Left lobe of liver (tissue), 2 donors: ENCODE results near the gene CNOT8. TPM values are rescaled to one million over a fixed set of nuclear protein-coding genes. Genes with fewer than 3 reads are reported as not detected.
"Not testable (repeated sequence)": the region's sequence is repeated elsewhere in the genome, so short reads cannot be mapped to it uniquely, and the experiment has no call there.

Experiments used
- ATAC-seq: fragments of 200-7000 bp; cut with Tn5 transposase; one replicate; pipeline ENCODE4 v1.9.1; 2020; ENCODE audit warnings: mild to moderate bottlenecking, moderate library complexity
- DNase-seq: peaks from one replicate; pipeline ENCODE4 v3.0.0-alpha.2; 2020; ENCODE audit warnings: low spot score
- total RNA-seq: library from RNA; stranded (reverse); gene quantifications from one replicate; pipeline ENCODE4 v1.2.1, GENCODE V29; 2021
- donor health status: DM: no; HTN: no; CAD: no; lungs with moderate emphysema.
- donor health status: DM: no; HTN: yes; CAD: no.

CNOT8 gene
- total RNA-seq = 18.0 TPM

DNA sequence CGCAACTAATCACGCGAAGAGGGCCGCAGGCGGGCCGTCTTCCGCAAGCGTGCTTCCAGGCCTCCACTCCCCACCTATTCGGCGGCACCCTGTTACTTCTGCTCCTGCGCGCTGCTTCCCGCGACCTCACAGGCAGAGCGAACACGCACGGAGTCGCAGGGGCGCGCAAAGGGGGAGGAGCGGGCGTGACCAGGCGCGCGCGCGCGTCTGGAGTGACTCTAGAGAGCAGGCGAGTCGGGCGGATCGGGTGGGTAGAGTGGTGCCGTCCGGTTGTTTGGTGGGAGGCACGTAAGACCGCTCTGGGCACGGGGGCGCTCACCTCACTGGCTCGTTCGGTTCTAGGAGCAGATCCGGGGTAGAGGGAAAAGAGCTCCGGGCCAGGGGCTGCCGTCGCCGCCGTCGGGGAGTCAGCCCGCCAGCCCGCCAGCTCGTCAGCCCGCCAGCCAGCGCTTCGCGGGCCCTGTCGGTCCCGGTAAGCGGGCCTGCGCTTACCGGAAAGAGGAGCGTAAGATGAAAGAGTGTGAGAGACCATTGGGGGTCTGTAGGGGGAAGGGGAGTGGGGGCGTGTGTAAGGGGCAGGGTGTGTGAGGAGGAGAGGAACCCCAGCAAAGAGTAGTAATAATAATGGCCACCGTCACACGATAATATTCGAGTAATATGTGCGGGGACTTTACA, at the start of gene CNOT8:
Gene CNOT8 (plus strand): TSS at position 331 of the 675 bp plus-strand sequence. CDS start 4,652 bp downstream, outside the sequence.
- DNase-seq = peak; percentile 99
- peak; percentile 85 for ATAC-seq

GRCh38 chr5:154811239-154811638, 47.2 kb upstream of the CNOT8 start:
- DNase-seq = no peak
- ATAC-seq = peak; percentile 68

GRCh38 chr5:154811653-154812465, 46.6 kb upstream of the CNOT8 start:
- ATAC-seq = peak; percentile 74
- DNase-seq = peak; percentile 63

DNA sequence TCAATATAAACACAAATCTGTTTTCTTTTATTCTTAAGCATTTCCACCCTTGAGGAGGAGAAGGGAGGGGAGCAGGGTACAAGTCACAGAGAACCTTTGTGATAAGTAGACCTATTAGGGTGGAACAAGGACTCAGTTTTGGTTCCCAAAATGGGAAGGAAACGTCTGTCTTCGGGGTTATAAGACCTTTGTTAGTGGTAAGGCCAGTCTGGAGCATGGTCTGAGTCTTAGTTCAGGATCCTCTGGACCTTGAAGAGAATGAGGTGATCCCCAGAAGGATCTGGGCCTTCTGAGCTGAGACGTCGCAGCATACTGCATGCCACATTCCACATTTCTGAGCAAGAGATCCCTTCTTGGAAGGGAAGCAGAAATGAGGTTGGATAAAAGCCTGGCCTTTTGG, 45.3 kb upstream of the CNOT8 start:
- ATAC-seq (no peak), DNase-seq (no peak)

GRCh38 chr5:154813736-154814135, 44.7 kb upstream of the CNOT8 start:
- no peak for ATAC-seq
- no peak for DNase-seq

- DNase-seq (no peak), ATAC-seq (no peak)
Measured at GRCh38 chr5:154815025-154815424, 43.4 kb upstream of the CNOT8 start.

GRCh38 chr5:154815684-154816247, 42.7 kb upstream of the CNOT8 start:
- DNase-seq = peak; percentile 66
- peak; percentile 78 for ATAC-seq

GRCh38 chr5:154816891-154817492, 41.4 kb upstream of the CNOT8 start:
- DNase-seq (no peak), ATAC-seq (no peak)

GRCh38 chr5:154817815-154818214, 40.6 kb upstream of the CNOT8 start:
- DNase-seq (no peak), ATAC-seq (no peak)

- DNase-seq = no peak
Measured at GRCh38 chr5:154818471-154819116, 39.8 kb upstream of the CNOT8 start.

GRCh38 chr5:154819546-154819945, 38.9 kb upstream of the CNOT8 start:
- DNase-seq = no peak

More at GRCh38 chr5:154818471-154819116, 39.8 kb upstream of the CNOT8 start:
- ATAC-seq = no peak

GRCh38 chr5:154820383-154820782, 38.0 kb upstream of the CNOT8 start:
- ATAC-seq (no peak), DNase-seq (no peak)

More at GRCh38 chr5:154819546-154819945, 38.9 kb upstream of the CNOT8 start:
- ATAC-seq = no peak

GRCh38 chr5:154822896-154823295, 35.5 kb upstream of the CNOT8 start:
- not testable (repeated sequence) for DNase-seq, ATAC-seq

- DNase-seq = no peak
- peak; percentile 6 for ATAC-seq
Measured at GRCh38 chr5:154823605-154824004, 34.8 kb upstream of the CNOT8 start.

DNA sequence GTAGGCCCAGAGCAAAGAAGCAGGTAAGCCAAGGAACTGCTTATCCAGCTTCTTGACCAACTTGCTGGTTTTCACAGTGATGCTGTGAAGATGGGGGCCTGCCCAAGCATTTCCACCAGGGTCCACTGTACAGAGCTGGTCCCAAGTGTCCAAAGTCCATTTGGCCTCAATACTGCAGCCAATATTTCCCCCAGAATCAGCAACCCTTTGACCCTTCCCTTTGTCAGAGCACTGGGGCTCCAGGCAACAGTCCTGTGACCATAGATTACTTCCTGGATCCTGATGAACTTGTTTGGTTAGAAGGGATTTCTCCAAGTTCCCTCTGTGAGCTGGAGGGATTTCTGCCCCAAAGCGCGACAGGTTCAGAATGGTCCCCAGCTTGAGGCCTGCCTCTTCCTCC, 34.4 kb upstream of the CNOT8 start:
- ATAC-seq = peak; percentile 47
- no peak for DNase-seq

DNA sequence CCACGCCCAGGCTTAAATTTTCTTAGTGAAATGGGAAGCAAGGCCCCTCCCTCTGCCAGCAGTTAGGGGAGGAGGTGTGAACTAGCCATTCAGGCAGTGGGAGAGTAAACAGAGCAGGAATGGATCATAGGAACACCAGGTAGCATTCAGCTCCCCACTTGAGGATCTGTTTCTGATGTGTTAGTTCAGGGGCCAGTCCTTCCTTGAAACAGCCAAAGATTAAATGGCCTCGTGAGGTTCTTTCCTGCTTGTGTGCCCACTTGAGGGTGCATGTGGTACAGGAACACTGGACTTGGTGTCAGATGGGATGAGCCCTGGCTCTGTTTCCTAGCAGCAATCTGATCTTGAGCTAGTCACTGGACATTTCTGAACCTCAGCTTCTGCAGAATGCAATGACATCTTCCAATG, 29.2 kb upstream of the CNOT8 start:
- DNase-seq = no peak
- no peak for ATAC-seq

DNA sequence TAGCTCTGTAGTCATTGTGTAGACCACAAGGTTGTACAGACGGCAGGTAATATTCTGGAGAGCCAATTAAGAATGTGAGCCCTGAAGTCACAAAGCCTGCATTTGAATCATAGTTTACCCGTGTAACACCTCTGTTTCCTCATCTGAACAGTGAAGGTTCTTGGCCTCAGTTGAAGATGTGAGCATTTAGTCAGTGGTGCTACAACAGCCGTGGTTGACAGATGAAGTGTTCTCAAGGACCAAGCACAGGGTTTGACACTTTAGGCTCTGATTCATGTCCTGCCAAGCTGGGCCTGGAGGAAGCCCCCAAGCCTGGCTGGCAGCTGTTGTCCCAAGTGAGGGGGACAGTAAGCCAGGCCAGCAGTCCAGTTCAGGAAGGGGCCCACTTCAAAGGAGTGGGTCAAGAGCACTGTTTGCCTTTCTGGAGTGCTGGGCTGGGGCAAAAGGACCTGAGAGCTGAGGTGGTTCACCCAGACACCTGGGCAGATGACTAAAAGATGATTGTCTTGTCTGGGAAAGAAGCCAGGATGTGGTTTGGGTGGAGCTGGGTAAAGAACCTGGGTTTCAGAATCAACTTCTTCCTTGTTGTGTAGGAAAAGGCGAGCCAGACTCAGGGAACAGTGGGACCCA, 28.7 kb upstream of the CNOT8 start:
- DNase-seq = no peak
- peak; percentile 3 for ATAC-seq

DNA sequence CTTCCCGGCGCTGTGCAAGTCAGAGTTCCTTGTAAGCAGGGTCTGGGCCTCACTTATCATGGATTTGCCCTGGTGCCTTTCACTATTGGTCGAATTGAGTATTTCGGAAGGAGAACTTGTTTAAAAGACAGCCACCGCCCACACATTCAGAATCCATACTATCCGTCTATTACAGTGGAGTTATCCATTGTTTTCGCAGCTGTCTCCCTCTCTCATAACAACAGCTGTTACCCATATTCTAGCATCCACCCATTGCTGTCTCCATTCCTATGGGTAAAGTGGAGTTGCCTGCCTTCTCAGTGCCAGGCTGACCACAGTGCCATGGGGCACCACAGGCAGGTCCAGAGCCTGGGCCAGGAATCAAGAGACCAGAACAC, 28.2 kb upstream of the CNOT8 start:
- ATAC-seq (no peak), DNase-seq (no peak)

DNA sequence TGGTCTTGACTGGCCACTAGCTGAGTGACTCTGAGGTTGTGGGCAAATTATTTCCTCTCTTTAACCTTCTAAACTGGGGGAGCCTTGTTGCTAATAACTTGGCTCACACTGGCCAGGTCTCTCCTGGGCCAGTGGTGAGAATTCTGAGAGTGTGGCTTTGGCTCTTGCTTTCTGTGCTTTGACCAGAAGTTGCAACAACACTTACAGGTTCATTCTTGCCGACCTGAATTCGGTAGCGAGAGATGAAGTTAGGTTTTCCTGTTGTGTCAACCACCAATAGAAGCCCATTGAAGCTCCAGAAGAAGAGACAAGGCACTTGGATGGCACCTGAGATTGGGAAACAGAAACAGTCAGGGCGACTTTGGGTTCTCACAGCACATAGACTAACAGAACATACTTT, 27.8 kb upstream of the CNOT8 start:
- DNase-seq (no peak), ATAC-seq (no peak)

GRCh38 chr5:154831451-154831850, 27.0 kb upstream of the CNOT8 start:
- no peak for ATAC-seq
- no peak for DNase-seq
